Esophagus muscularis mucosa (tissue), 4 donors: ENCODE data around the gene FAM83F. TPM values are rescaled to one million over a fixed set of nuclear protein-coding genes. Genes with fewer than 3 reads are reported as not detected.
"Not testable (repeated sequence)": the region's sequence is repeated elsewhere in the genome, so short reads cannot be mapped to it uniquely, and the experiment has no call there.

Experiments
- DNase-seq: peaks from one replicate; pipeline ENCODE4 v3.0.0-alpha.2; 2017; ENCODE audit errors: extremely low spot score
- H3K27ac ChIP-seq, 4 donors: fragments of 200-600 bp; sonication (generic); replicated peaks in 1 of 4; 1 replicate in 3 of 4; 2 replicates in 1 of 4; pipeline ENCODE4 v1.5.1; 2016 to 2019; ENCODE audit warnings: mild to moderate bottlenecking in 1 of 4
- H3K27me3 ChIP-seq, 4 donors: fragments of 200-600 bp; sonication (generic); one replicate each; pipeline versions ENCODE4 v1.5.1 to v1.6.0; 2016 to 2019
- H3K36me3 ChIP-seq, 4 donors: fragments of 200-600 bp; sonication (generic); one replicate each; pipeline ENCODE4 v1.5.1; 2016 to 2019
- H3K4me1 ChIP-seq, 4 donors: fragments of 200-600 bp; sonication (generic); one replicate each; pipeline ENCODE4 v1.5.1; 2016 to 2019
- H3K4me3 ChIP-seq, 4 donors: fragments of 200-600 bp; sonication (generic); 1 replicate in 2 of 4; 2 replicates in 2 of 4; pipeline ENCODE4 v1.5.1; 2016 to 2019; ENCODE audit warnings: mild to moderate bottlenecking in 4 of 4, moderate library complexity in 1 of 4
- H3K9me3 ChIP-seq, 4 donors: fragments of 200-600 bp; sonication (generic); 1 replicate in 3 of 4; 2 replicates in 1 of 4; pipeline ENCODE4 v1.5.1; 2016 to 2019
- CTCF ChIP-seq, 3 experiments: fragments of 200-600 bp in 2 of 3; fragments of 450-650 bp in 1 of 3; sonication (generic) in 2 of 3; IDR thresholded peaks; one replicate each; pipeline ENCODE4 v1.5.1; 2017 to 2019; ENCODE audit warnings: antibody characterized with exemption in 3 of 3, mild to moderate bottlenecking in 2 of 3, moderate library complexity in 1 of 3
- EP300 ChIP-seq: sonication (generic); formaldehyde crosslinking; IDR thresholded peaks from one replicate; pipeline ENCODE4 v1.6.1; 2017; ENCODE audit warnings: antibody characterized with exemption
- POLR2A ChIP-seq: fragments of 450-650 bp; IDR thresholded peaks from one replicate; pipeline ENCODE4 v1.6.1; 2017; ENCODE audit warnings: antibody characterized with exemption, moderate library complexity, mild to moderate bottlenecking, low read depth
- POLR2AphosphoS5 ChIP-seq, 2 donors: sonication (generic); formaldehyde crosslinking; IDR thresholded peaks; one replicate each; pipeline ENCODE4 v1.6.1; 2017; ENCODE audit warnings: antibody characterized with exemption in 2 of 2
- WGBS: methylation state at CpG from one replicate; pipeline ENCODE4 v1.1.5; 2018; 5-methylcytosine and 5-hydroxymethylcytosine counted together
- intact Hi-C: fragments of 100-400 bp; cut with DNase I; formaldehyde crosslinking; loops from one replicate; pipeline ENCODE4 v1.15.1; 2023
- total RNA-seq, 4 donors: library from RNA; depleted of rRNA; stranded (reverse); fragments of >200 nt; gene quantifications; one replicate each; pipeline versions ENCODE4 v1.1.0 to v1.2.1, GENCODE V29; 2016

Gene FAM83F
- total RNA-seq, 4 donors from 2014 or later: 0.19 to 0.66 (median 0.41) TPM

GRCh38 chr22:39949964-39950737 is 44.6 kb upstream of the FAM83F start:
- Histone ChIP-seq H3K36me3 (no peaks in the 10 kb centered on the region), H3K4me3 (no peak overlapping the region), H3K27ac (no peak overlapping the region), H3K9me3 (no peaks in the 10 kb centered on the region), H3K4me1 (peaks cover 4 to 14% (median 7%) of the 10 kb centered on the region in 4 donors), H3K27me3 (no peaks in the 10 kb centered on the region)
- TF ChIP-seq POLR2A (no peak), POLR2AphosphoS5 (IDR thresholded peaks at IDR 0.05) (no peak), CTCF (IDR thresholded peaks at IDR 0.05) (no peak), EP300 (no peak)
- no peak for DNase-seq
- 71% methylated on average over 8 of the region's 8 CpGs for WGBS
- intact Hi-C loops: no loop called here

- H3K9me3 ChIP-seq, H3K36me3 ChIP-seq, H3K4me3 ChIP-seq, DNase-seq, intact Hi-C loops, H3K27ac ChIP-seq, H3K27me3 ChIP-seq: not testable (repeated sequence)
- H3K4me1 ChIP-seq: peaks cover 5 to 15% (median 11%) of the 10 kb centered on the region in 4 donors
- 71% methylated on average over 11 of the region's 11 CpGs for WGBS
Observed at GRCh38 chr22:39951603-39952293, 43.0 kb upstream of the FAM83F start.

GRCh38 chr22:39952347-39952746 is 42.4 kb upstream of the FAM83F start:
- Histone ChIP-seq H3K27ac (no peak overlapping the region), H3K4me1 (peaks cover 5 to 15% (median 11%) of the 10 kb centered on the region in 4 donors), H3K4me3 (no peak overlapping the region), H3K36me3 (no peaks in the 10 kb centered on the region), H3K27me3 (no peaks in the 10 kb centered on the region), H3K9me3 (no peaks in the 10 kb centered on the region)
- intact Hi-C loops: no loop called here
- 87% methylated on average over 6 of the region's 6 CpGs for WGBS
- DNase-seq: no peak
- TF ChIP-seq POLR2A (no peak), POLR2AphosphoS5 (IDR thresholded peaks at IDR 0.05) (no peak), EP300 (no peak), CTCF (IDR thresholded peaks at IDR 0.05) (no peak)

- Histone ChIP-seq H3K9me3 (no peaks in the 10 kb centered on the region), H3K36me3 (no peaks in the 10 kb centered on the region), H3K27me3 (peaks cover 0 to 4% (median 0%) of the 10 kb centered on the region in 4 donors), H3K27ac (no peak overlapping the region), H3K4me3 (no peak overlapping the region), H3K4me1 (peaks cover 5 to 15% (median 11%) of the 10 kb centered on the region in 4 donors)
- WGBS: 92% methylated on average over 2 of the region's 2 CpGs
- intact Hi-C loops: no loop called here
- TF ChIP-seq CTCF (IDR thresholded peaks at IDR 0.05) (no peak), POLR2AphosphoS5 (IDR thresholded peaks at IDR 0.05) (no peak), EP300 (no peak), POLR2A (no peak)
- DNase-seq: no peak
Observed at GRCh38 chr22:39953101-39953500, 41.7 kb upstream of the FAM83F start.

GRCh38 chr22:39954584-39955055 is 40.1 kb upstream of the FAM83F start:
- intact Hi-C loops: no loop called here
- peaks cover 5 to 15% (median 11%) of the 10 kb centered on the region in 4 donors for H3K4me1 ChIP-seq
- H3K9me3 ChIP-seq: no peaks in the 10 kb centered on the region
- WGBS: 96% methylated on average over 4 of the region's 4 CpGs
- peaks cover 0 to 8% (median 0%) of the 10 kb centered on the region in 4 donors for H3K27me3 ChIP-seq
- TF ChIP-seq CTCF (IDR thresholded peaks at IDR 0.05) (no peak), EP300 (no peak), POLR2A (no peak), POLR2AphosphoS5 (IDR thresholded peaks at IDR 0.05) (no peak)
- H3K27ac ChIP-seq: no peak overlapping the region
- no peaks in the 10 kb centered on the region for H3K36me3 ChIP-seq
- DNase-seq: no peak
- no peak overlapping the region for H3K4me3 ChIP-seq
